Neural crest cell (in vitro differentiated cells): ENCODE results near the gene GOLGA6L1. TPM values are rescaled to one million over a fixed set of nuclear protein-coding genes. Genes with fewer than 3 reads are reported as not detected.
A peak's percentile ranks its signal among the peaks of the same experiment; 100 is the strongest.
"Not testable (repeated sequence)": the region's sequence is repeated elsewhere in the genome, so short reads cannot be mapped to it uniquely, and the experiment has no call there.

Source experiments
- DNase-seq: peaks from one replicate; pipeline ENCODE4 v3.0.0; 2021; ENCODE audit warnings: low read depth, mixed read lengths, low spot score
- H3K27ac Mint-ChIP-seq: one replicate; pipeline ENCODE4 v1.8.0; 2021; ENCODE audit warnings: mild to moderate bottlenecking, mixed read lengths; ENCODE audit not compliant: unreplicated experiment
- H3K27me3 Mint-ChIP-seq: 2 replicates; pipeline ENCODE4 v1.8.0; 2021; ENCODE audit warnings: low read depth, mild to moderate bottlenecking, mixed read lengths
- H3K36me3 Mint-ChIP-seq: 2 replicates; pipeline ENCODE4 v1.8.0; 2021; ENCODE audit warnings: low read depth, mild to moderate bottlenecking, mixed read lengths
- H3K4me1 Mint-ChIP-seq: 2 replicates; pipeline ENCODE4 v1.8.0; 2021; ENCODE audit warnings: mixed read lengths
- H3K4me3 Mint-ChIP-seq: one replicate; pipeline ENCODE4 v1.8.0; 2021; ENCODE audit warnings: mild to moderate bottlenecking, mixed read lengths
- H3K9me3 Mint-ChIP-seq: 2 replicates; pipeline ENCODE4 v1.8.0; 2021; ENCODE audit warnings: mixed read lengths
- CTCF ChIP-seq: fragments of 200-600 bp; sonication (generic); conservative IDR thresholded peaks from 2 replicates; pipeline ENCODE4 v1.5.0; 2021; ENCODE audit warnings: antibody characterized with exemption, mild to moderate bottlenecking
- long read RNA-seq: library from polyadenylated mRNA; unstranded; transcript quantifications from one replicate; pipeline ENCODE4 v2.0.0, GENCODE V29; 2020
- total RNA-seq: library from RNA; stranded (reverse); gene quantifications from 2 replicates; pipeline ENCODE4 v1.2.1, GENCODE V29; 2021

The GOLGA6L1 gene
- not detected in 2 replicates for total RNA-seq
- long read RNA-seq = 0 reads

- not testable (repeated sequence) for H3K27me3 Mint-ChIP-seq, H3K9me3 Mint-ChIP-seq, DNase-seq, H3K4me1 Mint-ChIP-seq, H3K36me3 Mint-ChIP-seq, H3K27ac Mint-ChIP-seq, H3K4me3 Mint-ChIP-seq
These were observed at the start of gene GOLGA6L1 for GRCh38 chr15:23136722-23137121. Gene GOLGA6L1 (minus strand): TSS chr15:23136822. CDS start chr15:23136731, 91 bp downstream.

GRCh38 chr15:23181201-23181600 is 44.6 kb upstream of the GOLGA6L1 start:
- not testable (repeated sequence) for H3K4me3 Mint-ChIP-seq, H3K27me3 Mint-ChIP-seq, DNase-seq, H3K4me1 Mint-ChIP-seq, H3K9me3 Mint-ChIP-seq, H3K27ac Mint-ChIP-seq, H3K36me3 Mint-ChIP-seq

GRCh38 chr15:23180547-23180927 is 43.9 kb upstream of the GOLGA6L1 start:
- H3K4me1 Mint-ChIP-seq, H3K9me3 Mint-ChIP-seq, H3K36me3 Mint-ChIP-seq, H3K27ac Mint-ChIP-seq, DNase-seq, H3K27me3 Mint-ChIP-seq: not testable (repeated sequence)
- H3K4me3 Mint-ChIP-seq = peak overlapping the region; percentile 66

GRCh38 chr15:23179768-23180546 is 43.3 kb upstream of the GOLGA6L1 start:
- not testable (repeated sequence) for H3K36me3 Mint-ChIP-seq, H3K9me3 Mint-ChIP-seq, H3K27me3 Mint-ChIP-seq, H3K4me1 Mint-ChIP-seq, H3K27ac Mint-ChIP-seq
- H3K4me3 Mint-ChIP-seq = peak overlapping the region; percentile 66
- DNase-seq = peak; percentile 11

- H3K27ac Mint-ChIP-seq, H3K4me1 Mint-ChIP-seq, H3K27me3 Mint-ChIP-seq, H3K4me3 Mint-ChIP-seq, H3K36me3 Mint-ChIP-seq, DNase-seq, H3K9me3 Mint-ChIP-seq: not testable (repeated sequence)
These were observed 40.1 kb upstream of the GOLGA6L1 start for GRCh38 chr15:23176683-23177082.

- H3K27me3 Mint-ChIP-seq, H3K27ac Mint-ChIP-seq, H3K36me3 Mint-ChIP-seq, DNase-seq, H3K4me1 Mint-ChIP-seq, H3K9me3 Mint-ChIP-seq, H3K4me3 Mint-ChIP-seq: not testable (repeated sequence)
These were observed 39.0 kb upstream of the GOLGA6L1 start for GRCh38 chr15:23175606-23176005.

- H3K9me3 Mint-ChIP-seq, H3K27ac Mint-ChIP-seq, H3K4me3 Mint-ChIP-seq, H3K4me1 Mint-ChIP-seq, H3K27me3 Mint-ChIP-seq, DNase-seq, H3K36me3 Mint-ChIP-seq: not testable (repeated sequence)
These were observed 38.1 kb upstream of the GOLGA6L1 start for GRCh38 chr15:23174609-23175140.

- not testable (repeated sequence) for H3K4me3 Mint-ChIP-seq, H3K9me3 Mint-ChIP-seq, H3K4me1 Mint-ChIP-seq, H3K27ac Mint-ChIP-seq, H3K27me3 Mint-ChIP-seq, H3K36me3 Mint-ChIP-seq, DNase-seq
These were observed 3.8 kb downstream of the GOLGA6L1 start for GRCh38 chr15:23132787-23133186.

- no peak overlapping the region for H3K27ac Mint-ChIP-seq
- H3K4me1 Mint-ChIP-seq = no peaks in the 10 kb centered on the region
- no peak for DNase-seq
- TF ChIP-seq CTCF = no peak
- no peaks in the 10 kb centered on the region for H3K36me3 Mint-ChIP-seq
- H3K9me3 Mint-ChIP-seq = peaks cover 4% of the 10 kb centered on the region
- H3K27me3 Mint-ChIP-seq = no peaks in the 10 kb centered on the region
- no peak overlapping the region for H3K4me3 Mint-ChIP-seq
These were observed 18.4 kb downstream of the GOLGA6L1 start for GRCh38 chr15:23118208-23118607.
